Tibial nerve (tissue), 4 donors: ENCODE results near the gene SLC38A7. TPM values are rescaled to one million over a fixed set of nuclear protein-coding genes. Genes with fewer than 3 reads are reported as not detected.

Experiments used
- DNase-seq, 2 donors: peaks; one replicate each; pipeline ENCODE4 v3.0.0-alpha.2; 2019; ENCODE audit warnings: low spot score in 2 of 2
- H3K27ac ChIP-seq, 4 donors: fragments of 200-600 bp; sonication (generic) in 3 of 4; one replicate each; pipeline ENCODE4 v1.5.1; 2017 to 2019; ENCODE audit warnings: mild to moderate bottlenecking in 1 of 4
- H3K27me3 ChIP-seq, 2 donors: fragments of 200-600 bp; sonication (generic) in 1 of 2; one replicate each; pipeline versions ENCODE4 v1.5.1 to v1.6.0; 2017 to 2019
- H3K36me3 ChIP-seq, 3 donors: fragments of 200-600 bp; sonication (generic); one replicate each; pipeline ENCODE4 v1.5.1; 2018 to 2019
- H3K4me1 ChIP-seq, 4 donors: fragments of 200-600 bp; sonication (generic) in 3 of 4; one replicate each; pipeline ENCODE4 v1.5.1; 2017 to 2019
- H3K4me3 ChIP-seq, 4 donors: fragments of 200-600 bp; sonication (generic) in 3 of 4; one replicate each; pipeline ENCODE4 v1.5.1; 2017 to 2019; ENCODE audit warnings: mild to moderate bottlenecking in 1 of 4, moderate library complexity in 1 of 4
- H3K9me3 ChIP-seq, 4 donors: fragments of 200-600 bp; sonication (generic) in 3 of 4; one replicate each; pipeline ENCODE4 v1.5.1; 2017 to 2019
- EP300 ChIP-seq, 2 donors: sonication (generic); formaldehyde crosslinking; IDR thresholded peaks; one replicate each; pipeline ENCODE4 v1.6.1; 2017; ENCODE audit warnings: antibody characterized with exemption in 2 of 2, mild to moderate bottlenecking in 1 of 2
- POLR2A ChIP-seq, 2 donors: fragments of 450-650 bp; IDR thresholded peaks; one replicate each; pipeline ENCODE4 v1.6.1; 2017; ENCODE audit warnings: antibody characterized with exemption in 2 of 2, mild to moderate bottlenecking in 2 of 2, moderate library complexity in 2 of 2
- WGBS, 2 donors: methylation state at CpG; one replicate each; pipeline ENCODE4 v1.1.5; 2018; 5-methylcytosine and 5-hydroxymethylcytosine counted together
- total RNA-seq, 4 donors: library from RNA; depleted of rRNA; stranded (reverse); fragments of >200 nt; gene quantifications; one replicate each; pipeline ENCODE4 v1.1.0, GENCODE V29; 2016
- TF ChIP-seq, protein P1 (sequence below), 5 experiments: fragments of 200-600 bp in 3 of 5; fragments of 450-650 bp in 2 of 5; sonication (generic) in 3 of 5; IDR thresholded peaks; one replicate each; pipeline ENCODE4 v1.5.1; 2016 to 2019; ENCODE audit warnings: antibody characterized with exemption in 5 of 5, mild to moderate bottlenecking in 3 of 5, moderate library complexity in 2 of 5

SLC38A7 gene
- total RNA-seq, 4 donors from 2014 or later = 9.0 to 34.8 (median 13.2) TPM

DNA sequence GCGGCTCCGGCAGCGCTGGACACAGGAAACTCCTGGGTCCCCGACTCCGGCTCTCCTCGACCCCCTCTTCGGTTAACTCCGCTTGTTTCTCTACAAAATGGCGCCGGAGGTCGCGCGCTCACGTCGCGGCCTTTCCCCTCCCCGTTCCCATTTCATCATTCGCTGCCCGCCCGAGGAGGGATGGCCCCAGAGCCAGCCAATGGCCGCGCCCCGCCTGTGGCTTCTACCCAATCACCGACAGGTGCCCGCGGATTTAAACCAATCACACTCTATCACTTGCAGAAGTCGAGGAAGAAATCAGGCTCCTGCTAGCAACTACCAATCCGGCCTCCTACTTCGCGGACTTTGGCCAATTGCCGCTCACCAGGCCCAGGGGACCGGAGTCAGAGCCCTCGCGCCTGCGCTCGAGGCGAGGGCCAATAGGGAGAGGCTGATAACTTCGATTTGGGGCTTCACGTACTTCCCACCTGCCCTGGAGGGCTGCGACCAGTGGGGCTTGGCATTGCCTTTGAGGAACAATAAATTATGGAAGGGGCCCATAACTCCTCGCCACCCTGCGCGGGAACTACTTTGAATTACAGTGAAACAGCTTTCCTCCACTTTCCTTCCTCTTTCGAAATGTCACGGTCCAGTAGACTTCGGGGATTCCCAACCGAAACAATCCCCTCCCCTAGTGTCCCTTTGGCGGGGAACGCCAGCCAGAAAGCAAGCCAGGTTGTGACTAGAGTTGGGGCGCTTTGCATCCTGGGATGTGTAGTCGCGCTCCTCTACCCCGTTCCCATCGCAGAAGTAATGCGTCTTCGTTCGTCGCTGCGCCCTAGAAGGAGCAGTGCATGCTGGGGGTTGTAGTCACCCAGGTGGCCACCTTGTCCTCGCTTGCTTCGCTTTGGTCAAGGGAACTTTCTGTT lies 54.6 kb downstream of the SLC38A7 start, which contains the start of gene CNOT1:
CNOT1 (minus strand) TSS at position 94 of the 908 bp plus-strand sequence. CDS start 30,489 bp downstream, outside the sequence.
- WGBS, 2 donors = 0 to 1% methylated on average over 47 to 60 of the region's 61 CpGs
- DNase-seq = peak; percentile 98

DNA sequence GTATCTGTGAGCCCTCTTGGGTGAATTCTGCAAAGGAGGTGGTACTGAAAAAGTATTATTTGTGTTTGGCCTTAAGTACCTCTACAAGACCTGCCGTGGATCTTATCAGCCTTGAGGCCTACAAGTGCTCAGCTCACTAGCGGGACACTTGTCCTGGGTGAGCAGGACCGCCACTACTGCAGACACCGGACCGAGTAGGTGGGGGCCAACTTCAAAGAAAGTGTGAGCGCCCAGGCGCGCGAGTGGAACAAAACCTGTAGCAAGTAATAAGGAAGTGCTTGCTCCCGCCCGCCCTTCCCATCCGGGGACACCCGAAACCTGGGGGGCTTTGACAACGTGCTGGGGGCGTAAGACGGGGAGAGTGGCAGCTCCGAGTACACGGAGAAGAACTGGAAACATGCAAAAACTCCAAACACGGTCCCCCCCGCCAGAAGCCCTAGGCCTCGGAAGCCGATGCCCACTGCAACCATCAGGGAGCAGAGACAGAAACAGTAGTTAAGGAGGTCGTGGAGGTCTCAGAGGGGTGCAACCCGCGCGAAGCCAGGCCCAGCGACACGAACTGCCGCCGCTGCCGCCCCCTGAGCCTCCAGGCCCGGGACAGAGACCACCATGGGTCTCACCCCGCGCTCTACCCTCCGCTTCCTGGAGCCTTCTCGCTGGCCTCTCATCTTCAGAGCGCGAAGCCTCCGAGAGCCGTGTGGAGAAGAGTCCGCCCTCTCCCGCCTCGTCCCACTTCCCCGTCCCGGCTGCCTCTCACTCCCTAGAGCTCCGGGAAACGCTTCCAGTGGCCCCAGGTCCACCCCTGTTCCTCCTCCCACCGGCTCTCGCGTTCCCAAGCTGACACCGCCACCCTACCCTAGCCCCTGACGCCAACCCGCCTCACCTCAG lies 55.5 kb downstream of the SLC38A7 start:
- TF ChIP-seq, protein P1, sequence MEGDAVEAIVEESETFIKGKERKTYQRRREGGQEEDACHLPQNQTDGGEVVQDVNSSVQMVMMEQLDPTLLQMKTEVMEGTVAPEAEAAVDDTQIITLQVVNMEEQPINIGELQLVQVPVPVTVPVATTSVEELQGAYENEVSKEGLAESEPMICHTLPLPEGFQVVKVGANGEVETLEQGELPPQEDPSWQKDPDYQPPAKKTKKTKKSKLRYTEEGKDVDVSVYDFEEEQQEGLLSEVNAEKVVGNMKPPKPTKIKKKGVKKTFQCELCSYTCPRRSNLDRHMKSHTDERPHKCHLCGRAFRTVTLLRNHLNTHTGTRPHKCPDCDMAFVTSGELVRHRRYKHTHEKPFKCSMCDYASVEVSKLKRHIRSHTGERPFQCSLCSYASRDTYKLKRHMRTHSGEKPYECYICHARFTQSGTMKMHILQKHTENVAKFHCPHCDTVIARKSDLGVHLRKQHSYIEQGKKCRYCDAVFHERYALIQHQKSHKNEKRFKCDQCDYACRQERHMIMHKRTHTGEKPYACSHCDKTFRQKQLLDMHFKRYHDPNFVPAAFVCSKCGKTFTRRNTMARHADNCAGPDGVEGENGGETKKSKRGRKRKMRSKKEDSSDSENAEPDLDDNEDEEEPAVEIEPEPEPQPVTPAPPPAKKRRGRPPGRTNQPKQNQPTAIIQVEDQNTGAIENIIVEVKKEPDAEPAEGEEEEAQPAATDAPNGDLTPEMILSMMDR (IDR thresholded peaks at IDR 0.05) = no peak
- TF ChIP-seq POLR2A (IDR thresholded peaks at IDR 0.05) = no peak
- no peak for TF ChIP-seq EP300 (IDR thresholded peaks at IDR 0.05)
- Histone ChIP-seq H3K4me3 (peak overlapping the region; percentile 77 to 100 (median 90)), H3K36me3 (peaks cover 0 to 8% (median 6%) of the 10 kb centered on the region in 3 donors), H3K9me3 (no peaks in the 10 kb centered on the region), H3K4me1 (peaks cover 0 to 23% (median 14%) of the 10 kb centered on the region in 4 donors), H3K27ac (peak overlapping the region; percentile 91 to 99 (median 99)), H3K27me3 (no peaks in the 10 kb centered on the region)
- DNase-seq = peak; percentile 23 to 35
- WGBS, 2 donors = 0% methylated on average over 50 of the region's 53 CpGs

More for the DNA sequence above, 54.6 kb downstream of the SLC38A7 start, which contains the start of gene CNOT1:
- Histone ChIP-seq H3K36me3 (no peaks in the 10 kb centered on the region), H3K9me3 (no peaks in the 10 kb centered on the region), H3K4me3 (peak within 1 kb of the TSS; percentile 77 to 100 (median 90)), H3K4me1 (peaks cover 0 to 23% (median 14%) of the 10 kb centered on the region in 4 donors), H3K27me3 (no peaks in the 10 kb centered on the region), H3K27ac (peak within 1 kb of the TSS; percentile 91 to 99 (median 99))
- TF ChIP-seq EP300 (IDR thresholded peaks at IDR 0.05) (peak; percentile 53 to 93), POLR2A (IDR thresholded peaks at IDR 0.05) (peak; percentile 72 to 88)
- TF ChIP-seq, protein P1 (IDR thresholded peaks at IDR 0.05) = peak in 2 of 5 experiments; percentile 76 to 82

DNA sequence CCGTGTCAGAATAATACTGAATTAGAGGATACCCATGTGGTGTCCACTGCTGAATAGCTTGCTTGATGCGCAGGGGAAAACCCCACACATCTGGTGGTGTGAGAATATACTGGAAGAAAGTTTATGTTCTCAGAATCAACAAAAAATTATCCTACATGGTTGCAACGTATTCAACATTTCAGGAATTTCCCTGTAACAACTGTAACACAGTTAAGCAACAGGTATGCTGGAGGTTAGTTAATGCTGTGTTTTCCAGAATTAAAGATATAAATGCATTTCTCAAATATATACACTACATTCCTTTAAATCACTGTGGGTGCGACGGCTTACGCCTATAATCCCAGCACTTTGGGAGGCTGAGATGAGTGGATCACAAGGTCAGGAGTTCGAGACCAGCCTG lies 60.4 kb downstream of the SLC38A7 start:
- WGBS, 2 donors = 86 to 91% methylated on average over 7 of the region's 7 CpGs
- H3K36me3 ChIP-seq = peaks cover 0 to 52% (median 14%) of the 10 kb centered on the region in 3 donors
- H3K4me1 ChIP-seq = peaks cover 0 to 23% (median 14%) of the 10 kb centered on the region in 4 donors
- no peak overlapping the region for H3K4me3 ChIP-seq
- H3K27ac ChIP-seq = no peak overlapping the region
- no peak for DNase-seq
- no peaks in the 10 kb centered on the region for H3K9me3 ChIP-seq
- TF ChIP-seq EP300 (IDR thresholded peaks at IDR 0.05) = no peak
- TF ChIP-seq POLR2A (IDR thresholded peaks at IDR 0.05) = no peak
- TF ChIP-seq, protein P1 (IDR thresholded peaks at IDR 0.05) = no peak
- no peaks in the 10 kb centered on the region for H3K27me3 ChIP-seq

DNA sequence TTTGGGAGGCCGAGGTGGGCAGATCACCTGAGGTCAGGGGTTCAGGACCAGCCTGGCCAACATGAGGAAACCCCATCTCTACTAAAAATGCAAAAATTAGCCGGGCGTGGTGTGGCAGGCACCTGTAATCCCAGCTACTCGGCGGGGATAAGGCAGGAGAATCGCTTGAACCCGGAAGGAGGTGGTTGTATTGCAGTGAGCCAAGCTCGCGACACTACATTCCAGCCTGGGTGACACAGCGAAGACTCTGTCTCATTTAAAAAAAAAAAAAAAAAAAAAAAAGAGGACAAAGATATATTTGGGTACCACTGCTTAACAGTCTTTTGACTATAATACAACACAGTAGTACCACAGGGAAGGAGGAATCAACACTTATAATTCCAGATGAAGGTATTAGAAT lies 64.2 kb downstream of the SLC38A7 start:
- no peak for TF ChIP-seq POLR2A (IDR thresholded peaks at IDR 0.05)
- TF ChIP-seq, protein P1 (IDR thresholded peaks at IDR 0.05) = no peak
- no peak for TF ChIP-seq EP300 (IDR thresholded peaks at IDR 0.05)
- Histone ChIP-seq H3K27ac (no peak overlapping the region), H3K4me1 (no peaks in the 10 kb centered on the region), H3K9me3 (no peaks in the 10 kb centered on the region), H3K4me3 (no peak overlapping the region), H3K27me3 (no peaks in the 10 kb centered on the region), H3K36me3 (peaks cover 0 to 75% (median 22%) of the 10 kb centered on the region in 3 donors)
- 90 to 91% methylated on average over 10 of the region's 10 CpGs for WGBS, 2 donors
- no peak for DNase-seq
